OCI-LY1 (cell line): ENCODE results near the gene COPE.

Source experiments
- EZH2 ChIP-seq: fragments of 200-600 bp; sonication (generic), shearing (Covaris generic); IDR thresholded peaks from 2 replicates; pipeline ENCODE4 v1.8.0; 2017; ENCODE audit warnings: borderline replicate concordance, mixed run types, mild to moderate bottlenecking, antibody characterized with exemption, low read length, moderate library complexity, mixed read lengths
- TF ChIP-seq, protein P1 (sequence below): fragments of 200-600 bp; sonication (generic), shearing (Covaris generic); IDR thresholded peaks from 2 replicates; pipeline ENCODE4 v1.5.1; 2017; ENCODE audit warnings: mild to moderate bottlenecking, antibody characterized with exemption, low read length, moderate library complexity, mixed read lengths

- no peak for TF ChIP-seq EZH2
- TF ChIP-seq, protein P1, sequence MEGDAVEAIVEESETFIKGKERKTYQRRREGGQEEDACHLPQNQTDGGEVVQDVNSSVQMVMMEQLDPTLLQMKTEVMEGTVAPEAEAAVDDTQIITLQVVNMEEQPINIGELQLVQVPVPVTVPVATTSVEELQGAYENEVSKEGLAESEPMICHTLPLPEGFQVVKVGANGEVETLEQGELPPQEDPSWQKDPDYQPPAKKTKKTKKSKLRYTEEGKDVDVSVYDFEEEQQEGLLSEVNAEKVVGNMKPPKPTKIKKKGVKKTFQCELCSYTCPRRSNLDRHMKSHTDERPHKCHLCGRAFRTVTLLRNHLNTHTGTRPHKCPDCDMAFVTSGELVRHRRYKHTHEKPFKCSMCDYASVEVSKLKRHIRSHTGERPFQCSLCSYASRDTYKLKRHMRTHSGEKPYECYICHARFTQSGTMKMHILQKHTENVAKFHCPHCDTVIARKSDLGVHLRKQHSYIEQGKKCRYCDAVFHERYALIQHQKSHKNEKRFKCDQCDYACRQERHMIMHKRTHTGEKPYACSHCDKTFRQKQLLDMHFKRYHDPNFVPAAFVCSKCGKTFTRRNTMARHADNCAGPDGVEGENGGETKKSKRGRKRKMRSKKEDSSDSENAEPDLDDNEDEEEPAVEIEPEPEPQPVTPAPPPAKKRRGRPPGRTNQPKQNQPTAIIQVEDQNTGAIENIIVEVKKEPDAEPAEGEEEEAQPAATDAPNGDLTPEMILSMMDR, result no peak
These were observed 47.6 kb downstream of the COPE start for GRCh38 chr19:18871543-18871942.
